SK-N-SH treated with all-trans-retinoic acid at 6 μM for 48 hours (cell line): ENCODE data around the gene RDX.

ENCODE experiments used
- ARNTL ChIP-seq: fragments of 450-650 bp; formaldehyde crosslinking; IDR thresholded peaks from 2 replicates; pipeline ENCODE4 v1.5.0; 2020; ENCODE audit warnings: low read depth, mild to moderate bottlenecking, moderate library complexity, borderline replicate concordance
- CREB5 ChIP-seq: fragments of 250-450 bp; sonication (Bioruptor Pico); IDR thresholded peaks from 2 replicates; pipeline ENCODE4 v1.5.1; 2020; ENCODE audit warnings: low read depth, mild to moderate bottlenecking, moderate library complexity
- ESRRG ChIP-seq: fragments of 250-450 bp; sonication (Bioruptor Pico); IDR thresholded peaks from 2 replicates; pipeline ENCODE4 v1.6.1; 2021; ENCODE audit warnings: mild to moderate bottlenecking
- ISL1 ChIP-seq: fragments of 250-450 bp; sonication (Bioruptor Pico); IDR thresholded peaks from 2 replicates; pipeline ENCODE4 v2.1.2; 2022; ENCODE audit warnings: mild to moderate bottlenecking, moderate library complexity
- OSR1 ChIP-seq: fragments of 250-450 bp; sonication (Bioruptor Pico); IDR thresholded peaks from 2 replicates; pipeline ENCODE4 v1.8.0; 2022; ENCODE audit warnings: moderate library complexity, mild to moderate bottlenecking, inconsistent platforms
- PATZ1 ChIP-seq: fragments of 250-450 bp; sonication (Bioruptor Pico); IDR thresholded peaks from 2 replicates; pipeline ENCODE4 v1.8.0; 2020; ENCODE audit warnings: mild to moderate bottlenecking, moderate library complexity, borderline replicate concordance
- POU6F1 ChIP-seq: fragments of 250-450 bp; sonication (Bioruptor Pico); IDR thresholded peaks from 2 replicates; pipeline ENCODE4 v1.8.0; 2021; ENCODE audit warnings: low read depth, mild to moderate bottlenecking, moderate library complexity, borderline replicate concordance
- RARB ChIP-seq: fragments of 250-450 bp; sonication (Bioruptor Pico); IDR thresholded peaks from 2 replicates; pipeline ENCODE4 v1.8.0; 2021; ENCODE audit warnings: mild to moderate bottlenecking, moderate library complexity
- SNAI2 ChIP-seq: fragments of 250-450 bp; sonication (Bioruptor Pico); IDR thresholded peaks from 2 replicates; pipeline ENCODE4 v1.5.0; 2020; ENCODE audit warnings: mild to moderate bottlenecking, moderate library complexity
- TSHZ2 ChIP-seq: fragments of 250-450 bp; sonication (Bioruptor Pico); IDR thresholded peaks from 2 replicates; pipeline ENCODE4 v1.5.0; 2020; ENCODE audit warnings: mild to moderate bottlenecking, moderate library complexity
- ZFP3 ChIP-seq: fragments of 250-450 bp; sonication (Bioruptor Pico); IDR thresholded peaks from 2 replicates; pipeline ENCODE4 v1.5.0; 2020; ENCODE audit warnings: mild to moderate bottlenecking, moderate library complexity
- ZNF565 ChIP-seq: fragments of 450-650 bp; formaldehyde crosslinking; conservative IDR thresholded peaks from 2 replicates; pipeline ENCODE4 v1.5.0; 2020; ENCODE audit warnings: low read depth, mild to moderate bottlenecking, moderate library complexity
- ZNF8 ChIP-seq: fragments of 450-650 bp; formaldehyde crosslinking; IDR thresholded peaks from 2 replicates; pipeline ENCODE4 v1.5.0; 2020; ENCODE audit warnings: mild to moderate bottlenecking, moderate library complexity
- TF ChIP-seq, protein P1 (sequence below): fragments of 250-450 bp; sonication (Bioruptor Pico); IDR thresholded peaks from 2 replicates; pipeline ENCODE4 v1.5.1; 2021; ENCODE audit warnings: mild to moderate bottlenecking, moderate library complexity

DNA sequence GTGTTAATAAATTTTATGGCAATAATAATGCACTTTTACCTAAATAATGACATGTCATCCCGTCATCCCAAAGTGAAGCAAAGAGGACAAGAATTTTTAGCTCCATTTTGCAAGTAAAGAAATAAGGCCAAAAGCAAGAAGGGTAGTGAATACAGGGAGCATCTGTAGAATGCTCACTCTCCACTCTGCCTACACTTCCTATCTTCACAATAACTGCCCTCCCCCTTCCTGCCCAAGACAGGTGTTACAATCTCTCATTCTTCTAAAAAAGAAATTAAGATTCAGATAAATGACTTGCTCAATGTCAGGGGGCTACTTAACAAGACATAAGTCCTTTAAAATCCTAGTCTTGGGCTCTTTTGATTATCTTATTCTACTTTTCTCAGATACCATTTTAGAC lies 8.9 kb downstream of the RDX start:
- TF ChIP-seq TSHZ2 (CRISPR knock-in tag), result no peak
- TF ChIP-seq PATZ1 (CRISPR knock-in tag), result no peak
- TF ChIP-seq ZNF8 (CRISPR knock-in tag), result no peak
- TF ChIP-seq ZFP3 (CRISPR knock-in tag), result no peak
- no peak for TF ChIP-seq POU6F1
- TF ChIP-seq ESRRG (CRISPR knock-in tag), result no peak
- no peak for TF ChIP-seq RARB (CRISPR knock-in tag)
- TF ChIP-seq, protein P1, sequence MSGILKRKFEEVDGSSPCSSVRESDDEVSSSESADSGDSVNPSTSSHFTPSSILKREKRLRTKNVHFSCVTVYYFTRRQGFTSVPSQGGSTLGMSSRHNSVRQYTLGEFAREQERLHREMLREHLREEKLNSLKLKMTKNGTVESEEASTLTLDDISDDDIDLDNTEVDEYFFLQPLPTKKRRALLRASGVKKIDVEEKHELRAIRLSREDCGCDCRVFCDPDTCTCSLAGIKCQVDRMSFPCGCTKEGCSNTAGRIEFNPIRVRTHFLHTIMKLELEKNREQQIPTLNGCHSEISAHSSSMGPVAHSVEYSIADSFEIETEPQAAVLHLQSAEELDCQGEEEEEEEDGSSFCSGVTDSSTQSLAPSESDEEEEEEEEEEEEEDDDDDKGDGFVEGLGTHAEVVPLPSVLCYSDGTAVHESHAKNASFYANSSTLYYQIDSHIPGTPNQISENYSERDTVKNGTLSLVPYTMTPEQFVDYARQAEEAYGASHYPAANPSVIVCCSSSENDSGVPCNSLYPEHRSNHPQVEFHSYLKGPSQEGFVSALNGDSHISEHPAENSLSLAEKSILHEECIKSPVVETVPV, result no peak
- no peak for TF ChIP-seq SNAI2 (CRISPR knock-in tag)
- TF ChIP-seq CREB5 (CRISPR knock-in tag), result no peak
- no peak for TF ChIP-seq ZNF565 (CRISPR knock-in tag)
- TF ChIP-seq ISL1 (CRISPR knock-in tag), result no peak
- no peak for TF ChIP-seq OSR1 (CRISPR knock-in tag)
- no peak for TF ChIP-seq ARNTL (CRISPR knock-in tag)
